ENCODE data around the gene TRAF1.

- TF ChIP-seq, protein P1, sequence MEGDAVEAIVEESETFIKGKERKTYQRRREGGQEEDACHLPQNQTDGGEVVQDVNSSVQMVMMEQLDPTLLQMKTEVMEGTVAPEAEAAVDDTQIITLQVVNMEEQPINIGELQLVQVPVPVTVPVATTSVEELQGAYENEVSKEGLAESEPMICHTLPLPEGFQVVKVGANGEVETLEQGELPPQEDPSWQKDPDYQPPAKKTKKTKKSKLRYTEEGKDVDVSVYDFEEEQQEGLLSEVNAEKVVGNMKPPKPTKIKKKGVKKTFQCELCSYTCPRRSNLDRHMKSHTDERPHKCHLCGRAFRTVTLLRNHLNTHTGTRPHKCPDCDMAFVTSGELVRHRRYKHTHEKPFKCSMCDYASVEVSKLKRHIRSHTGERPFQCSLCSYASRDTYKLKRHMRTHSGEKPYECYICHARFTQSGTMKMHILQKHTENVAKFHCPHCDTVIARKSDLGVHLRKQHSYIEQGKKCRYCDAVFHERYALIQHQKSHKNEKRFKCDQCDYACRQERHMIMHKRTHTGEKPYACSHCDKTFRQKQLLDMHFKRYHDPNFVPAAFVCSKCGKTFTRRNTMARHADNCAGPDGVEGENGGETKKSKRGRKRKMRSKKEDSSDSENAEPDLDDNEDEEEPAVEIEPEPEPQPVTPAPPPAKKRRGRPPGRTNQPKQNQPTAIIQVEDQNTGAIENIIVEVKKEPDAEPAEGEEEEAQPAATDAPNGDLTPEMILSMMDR (IDR thresholded peaks at IDR 0.05; ENCODE audit: low read depth, low read length) = no peak
- TF ChIP-seq, protein P2, sequence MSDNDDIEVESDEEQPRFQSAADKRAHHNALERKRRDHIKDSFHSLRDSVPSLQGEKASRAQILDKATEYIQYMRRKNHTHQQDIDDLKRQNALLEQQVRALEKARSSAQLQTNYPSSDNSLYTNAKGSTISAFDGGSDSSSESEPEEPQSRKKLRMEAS (IDR thresholded peaks at IDR 0.05; ENCODE audit: low read depth, low read length) = peak; percentile 46; the same call in 1 of the 2 replicates
- TF ChIP-seq MYC (IDR thresholded peaks at IDR 0.05; ENCODE audit: low read depth, low read length) (peak; percentile 72), POLR2A (IDR thresholded peaks at IDR 0.05; ENCODE audit: extremely low read depth, insufficient read length) (no peak)
Measured at GRCh38 chr9:120892748-120893610, 33.6 kb downstream of the TRAF1 start.

All from NB4 (cell line).